Ectodermal cell (in vitro differentiated cells): ENCODE data around the gene ZNF331.
"Not testable (repeated sequence)": the region's sequence is repeated elsewhere in the genome, so short reads cannot be mapped to it uniquely, and the experiment has no call there.

Experiments used
- H3K27ac ChIP-seq: 2 replicates; pipeline ENCODE4 v1.7.0; 2013; ENCODE audit warnings: mild to moderate bottlenecking, low read depth, low read length; ENCODE audit not compliant: insufficient read depth, poor library complexity, severe bottlenecking
- H3K27me3 ChIP-seq: 2 replicates; pipeline ENCODE4 v1.7.0; 2013; ENCODE audit warnings: mild to moderate bottlenecking, low read length; ENCODE audit not compliant: insufficient read depth, control insufficient read depth, poor library complexity, severe bottlenecking
- H3K36me3 ChIP-seq: one replicate; pipeline ENCODE4 v1.7.0; 2013; ENCODE audit warnings: low read length; ENCODE audit not compliant: control insufficient read depth, insufficient read depth
- H3K4me1 ChIP-seq: one replicate; pipeline ENCODE4 v1.7.0; 2013; ENCODE audit warnings: low read length; ENCODE audit not compliant: control insufficient read depth, insufficient read depth
- H3K4me3 ChIP-seq: 2 replicates; pipeline ENCODE4 v1.7.0; 2013; ENCODE audit warnings: low read depth, low read length, control low read depth; ENCODE audit not compliant: insufficient read depth
- H3K9me3 ChIP-seq: 2 replicates; pipeline ENCODE4 v1.7.0; 2013; ENCODE audit warnings: mild to moderate bottlenecking, low read length, moderate library complexity; ENCODE audit not compliant: control insufficient read depth
- WGBS, 2 experiments: methylation state at CpG; one replicate each; pipeline ENCODE4 v1.1.7; 2013; ENCODE audit warnings: missing lambda C conversion rate in 2 of 2; 5-methylcytosine and 5-hydroxymethylcytosine counted together

ZNF331 gene

DNA sequence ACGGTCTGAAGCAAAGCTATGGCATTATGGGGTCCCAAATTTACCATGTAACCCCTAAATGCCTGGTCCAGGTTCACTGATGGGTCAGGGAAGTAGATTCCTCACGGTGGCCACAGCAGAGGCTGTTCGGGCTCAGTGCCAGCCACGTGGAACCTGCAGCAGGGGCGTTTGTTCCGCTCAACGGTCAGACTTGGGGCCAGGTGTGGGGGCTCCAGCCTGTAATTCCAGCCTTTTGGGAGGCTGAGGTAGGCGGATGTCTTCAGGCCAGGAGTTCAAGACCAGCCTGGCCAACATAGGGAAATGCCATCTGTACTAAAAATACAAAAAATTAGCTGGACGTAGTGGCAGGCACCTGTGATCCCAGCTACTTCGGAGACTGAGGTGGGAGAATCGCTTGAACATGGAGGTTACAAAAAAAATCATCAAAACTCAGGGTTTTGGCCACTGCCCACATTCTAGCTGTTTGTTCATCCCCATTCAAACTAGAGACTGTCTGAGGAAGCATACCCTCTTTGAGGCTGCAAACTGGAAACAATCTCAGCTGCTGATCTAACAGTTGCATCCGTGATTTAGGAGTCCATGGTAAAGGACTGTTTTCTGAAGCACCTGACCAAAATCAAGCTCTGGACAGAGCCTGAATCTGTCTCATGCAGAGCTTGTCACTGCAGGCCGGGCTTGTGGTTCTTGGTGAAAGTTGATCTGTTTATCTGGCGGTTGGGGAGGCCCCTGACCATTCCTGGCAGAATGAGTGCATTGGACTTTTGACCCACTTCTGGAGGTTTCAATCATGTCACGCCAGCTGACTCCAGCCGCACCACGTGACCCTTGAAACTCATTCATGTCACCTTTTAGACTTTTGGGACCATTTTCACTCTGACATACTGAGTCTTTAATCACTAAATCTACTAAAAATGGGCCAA lies 30.2 kb upstream of the ZNF331 start:
- Histone ChIP-seq H3K27ac (no peak overlapping the region), H3K9me3 (no peaks in the 10 kb centered on the region), H3K36me3 (no peaks in the 10 kb centered on the region), H3K4me1 (no peaks in the 10 kb centered on the region), H3K27me3 (no peaks in the 10 kb centered on the region), H3K4me3 (no peak overlapping the region)
- WGBS, 2 experiments, result 91 to 93% methylated on average over 17 of the region's 17 CpGs

DNA sequence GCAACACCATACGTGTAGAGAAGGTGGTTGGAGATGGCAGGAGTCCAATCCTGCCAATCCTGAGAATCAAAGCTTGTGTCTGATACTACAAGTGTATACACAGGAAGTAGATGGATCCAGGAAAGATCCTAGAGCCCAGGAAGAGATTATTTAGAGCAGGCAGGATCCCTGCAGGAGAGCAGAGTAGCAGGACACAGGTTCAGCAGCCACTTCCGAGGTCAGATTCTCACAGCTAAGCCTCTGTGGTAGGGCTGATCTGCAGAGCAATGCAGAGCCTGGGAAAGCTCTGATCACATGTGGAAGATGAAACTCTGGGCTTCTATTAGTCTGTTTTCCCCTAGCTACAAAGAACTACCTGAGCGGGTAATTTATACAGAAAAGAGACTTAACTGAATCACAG lies 28.5 kb upstream of the ZNF331 start:
- H3K27me3 ChIP-seq, result no peaks in the 10 kb centered on the region
- no peaks in the 10 kb centered on the region for H3K36me3 ChIP-seq
- H3K4me1 ChIP-seq, result no peaks in the 10 kb centered on the region
- H3K4me3 ChIP-seq, result no peak overlapping the region
- no peaks in the 10 kb centered on the region for H3K9me3 ChIP-seq
- 82 to 85% methylated on average over 3 of the region's 3 CpGs for WGBS, 2 experiments
- no peak overlapping the region for H3K27ac ChIP-seq

DNA sequence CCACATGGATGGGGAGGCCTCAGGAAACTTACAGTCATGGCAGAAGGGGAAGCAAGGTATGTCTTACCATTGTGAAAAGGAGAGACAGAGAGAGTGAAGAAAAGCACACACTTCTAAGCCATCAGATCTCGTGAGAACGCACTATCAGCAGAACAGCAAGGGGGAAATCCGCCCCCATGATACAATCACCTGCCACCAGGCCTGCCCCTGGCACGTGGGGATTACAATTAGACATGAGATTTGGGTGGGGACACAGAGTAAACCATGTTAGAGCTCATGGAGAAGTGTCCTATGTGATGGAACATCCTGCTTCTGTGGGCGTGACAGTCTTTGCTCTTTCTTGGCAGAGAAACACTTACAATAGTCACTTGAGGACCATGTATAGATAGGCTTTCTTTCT lies 28.1 kb upstream of the ZNF331 start:
- H3K9me3 ChIP-seq, result no peaks in the 10 kb centered on the region
- no peaks in the 10 kb centered on the region for H3K27me3 ChIP-seq
- no peak overlapping the region for H3K4me3 ChIP-seq
- H3K36me3 ChIP-seq, result no peaks in the 10 kb centered on the region
- no peak overlapping the region for H3K27ac ChIP-seq
- 85 to 88% methylated on average over 5 of the region's 5 CpGs for WGBS, 2 experiments
- H3K4me1 ChIP-seq, result no peaks in the 10 kb centered on the region

DNA sequence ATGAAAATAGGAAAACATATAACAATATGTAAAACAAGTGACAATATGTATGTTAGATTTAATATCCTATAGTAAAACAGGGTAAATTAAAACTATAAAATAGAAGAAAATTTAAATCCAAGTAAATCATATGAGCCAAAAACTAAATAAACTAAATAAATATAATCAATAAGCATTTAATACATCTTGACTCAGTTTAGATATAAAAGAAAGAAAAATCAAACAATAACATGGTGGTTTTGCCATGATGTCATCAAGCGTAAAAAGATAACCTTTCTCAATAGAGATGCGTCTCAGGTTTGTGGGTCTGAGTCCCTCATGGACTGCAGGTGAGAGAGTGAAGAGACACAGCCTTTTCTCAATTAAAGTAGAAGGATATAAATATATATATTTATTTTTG lies 26.6 kb upstream of the ZNF331 start:
- H3K9me3 ChIP-seq, result no peaks in the 10 kb centered on the region
- 94 to 100% methylated on average over 2 of the region's 2 CpGs for WGBS, 2 experiments
- no peak overlapping the region for H3K27ac ChIP-seq
- no peaks in the 10 kb centered on the region for H3K36me3 ChIP-seq
- no peaks in the 10 kb centered on the region for H3K4me1 ChIP-seq
- no peaks in the 10 kb centered on the region for H3K27me3 ChIP-seq
- H3K4me3 ChIP-seq, result no peak overlapping the region

DNA sequence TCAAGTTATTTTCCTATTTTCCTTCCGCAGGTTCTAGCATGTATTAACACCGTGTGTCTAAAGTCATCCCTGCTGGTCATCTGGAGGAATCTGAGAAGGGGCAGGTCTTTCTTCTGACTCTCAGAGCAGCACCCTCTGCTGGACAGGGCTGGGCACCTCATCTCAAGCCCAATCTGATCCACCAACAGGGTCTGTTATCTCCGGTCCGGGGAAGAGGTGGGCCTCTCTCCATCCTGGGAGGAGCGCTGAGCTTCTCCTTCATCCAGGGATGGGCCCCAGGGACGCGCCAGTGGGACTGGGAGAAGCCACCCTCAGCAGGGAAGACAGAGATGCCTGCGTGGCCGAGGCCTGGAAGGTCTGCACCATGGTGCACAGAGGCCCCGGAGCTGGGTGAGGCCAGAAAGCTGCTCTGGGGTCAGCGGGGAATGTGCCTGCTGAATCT lies 26.0 kb upstream of the ZNF331 start:
- Histone ChIP-seq H3K4me3 (no peak overlapping the region), H3K27me3 (no peaks in the 10 kb centered on the region), H3K36me3 (no peaks in the 10 kb centered on the region), H3K4me1 (no peaks in the 10 kb centered on the region), H3K27ac (no peak overlapping the region), H3K9me3 (no peaks in the 10 kb centered on the region)
- 50 to 51% methylated on average over 11 of the region's 11 CpGs for WGBS, 2 experiments

DNA sequence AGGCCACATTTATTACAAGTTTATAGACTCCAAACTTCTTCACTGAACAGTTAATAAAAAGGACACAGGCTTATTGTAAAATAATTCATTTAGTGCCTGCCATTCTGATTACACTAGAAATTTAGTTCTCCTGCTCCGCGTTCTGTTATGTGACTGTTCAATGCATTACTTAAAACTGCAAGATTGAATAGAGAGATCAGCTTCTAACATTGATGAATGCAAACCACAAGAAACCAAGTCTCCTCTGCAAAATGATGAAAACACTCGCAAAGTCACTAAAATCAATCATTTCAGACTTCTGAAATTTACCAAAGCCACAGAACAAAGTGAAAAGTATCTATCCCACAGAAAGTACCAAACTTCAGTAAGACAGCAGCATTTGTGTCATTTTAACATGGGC lies 22.9 kb upstream of the ZNF331 start:
- not testable (repeated sequence) for H3K36me3 ChIP-seq, H3K27me3 ChIP-seq, H3K9me3 ChIP-seq, H3K27ac ChIP-seq, H3K4me1 ChIP-seq, H3K4me3 ChIP-seq
- WGBS, 2 experiments, result 100% methylated on average over 3 of the region's 3 CpGs

DNA sequence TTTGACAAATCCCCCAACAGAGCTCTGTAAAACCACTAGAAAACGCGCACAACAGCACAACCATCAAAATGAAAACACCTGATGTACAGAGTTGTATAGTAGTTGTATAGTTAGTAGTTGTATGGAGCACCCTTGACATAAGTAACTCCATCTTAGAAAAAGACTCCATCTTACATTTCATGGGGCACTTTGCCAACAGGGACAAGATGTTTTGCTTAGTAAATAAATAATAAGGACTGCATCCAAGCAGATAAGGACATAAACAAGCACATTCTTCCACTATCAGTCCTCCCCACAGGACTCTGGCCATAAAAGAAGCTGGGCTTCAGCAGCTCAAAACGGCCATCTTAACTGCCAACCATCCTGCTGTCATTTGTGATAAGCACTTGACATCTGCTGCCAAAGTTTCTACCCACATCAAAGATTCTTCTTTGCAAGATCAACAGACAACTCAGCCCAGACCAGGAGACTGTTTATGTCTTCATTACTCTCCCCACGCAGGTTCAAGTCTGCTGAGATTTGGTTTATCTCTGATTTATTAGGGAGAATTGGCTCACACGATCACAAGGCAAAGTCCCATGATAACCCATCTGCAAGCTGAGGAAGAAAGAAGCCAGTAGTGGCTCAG lies 20.7 kb upstream of the ZNF331 start:
- peaks cover 4% of the 10 kb centered on the region for H3K27me3 ChIP-seq
- H3K9me3 ChIP-seq, result no peaks in the 10 kb centered on the region
- no peaks in the 10 kb centered on the region for H3K4me1 ChIP-seq
- H3K27ac ChIP-seq, result no peak overlapping the region
- no peaks in the 10 kb centered on the region for H3K36me3 ChIP-seq
- H3K4me3 ChIP-seq, result no peak overlapping the region
- 66 to 76% methylated on average over 3 of the region's 5 CpGs for WGBS, 2 experiments

DNA sequence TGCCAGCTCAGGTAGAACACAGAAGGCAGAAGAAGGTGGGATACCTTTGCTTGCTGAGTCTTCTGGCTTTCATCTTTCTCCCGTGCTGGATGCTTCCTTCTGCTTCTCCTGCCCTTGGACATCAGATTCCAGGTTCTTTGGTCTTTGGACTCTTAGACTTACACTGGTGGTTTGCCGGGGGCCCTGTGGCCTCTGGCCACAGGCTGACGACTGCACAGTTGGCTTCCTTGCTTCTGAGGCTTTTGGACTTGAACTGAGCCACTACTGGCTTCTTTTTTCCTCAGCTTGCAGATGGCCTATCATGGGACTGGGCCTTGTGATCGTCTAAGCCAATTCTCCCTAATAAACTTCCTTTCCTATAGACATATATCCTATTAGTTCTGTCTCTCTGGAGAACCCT lies 19.8 kb upstream of the ZNF331 start:
- WGBS, 2 experiments, result 84 to 87% methylated on average over 4 of the region's 4 CpGs
- no peak overlapping the region for H3K27ac ChIP-seq
- H3K4me1 ChIP-seq, result no peaks in the 10 kb centered on the region
- H3K4me3 ChIP-seq, result no peak overlapping the region
- H3K36me3 ChIP-seq, result no peaks in the 10 kb centered on the region
- no peaks in the 10 kb centered on the region for H3K9me3 ChIP-seq
- H3K27me3 ChIP-seq, result peaks cover 4% of the 10 kb centered on the region

DNA sequence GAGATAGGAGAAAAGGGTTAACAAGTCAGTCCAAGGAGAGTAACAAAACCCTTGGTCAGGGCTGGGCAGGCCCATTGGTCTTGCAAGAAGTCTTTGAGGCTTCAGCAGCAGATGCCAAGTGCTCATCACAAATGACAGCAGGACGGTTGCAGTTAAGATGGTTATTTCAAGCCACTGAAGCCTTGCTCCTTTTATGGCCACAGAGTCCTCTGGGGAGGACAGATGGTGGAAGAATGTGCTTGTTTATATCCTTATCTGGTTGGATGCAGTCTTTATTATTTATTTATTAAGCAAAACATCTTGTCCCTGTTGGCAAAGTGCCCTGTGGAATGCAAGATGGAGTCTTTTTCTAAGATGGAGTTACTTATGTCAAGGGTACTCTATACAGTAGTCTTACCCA lies 19.2 kb upstream of the ZNF331 start:
- Histone ChIP-seq H3K36me3 (no peaks in the 10 kb centered on the region), H3K27ac (no peak overlapping the region), H3K27me3 (peaks cover 4% of the 10 kb centered on the region), H3K4me1 (no peaks in the 10 kb centered on the region), H3K9me3 (no peaks in the 10 kb centered on the region), H3K4me3 (no peak overlapping the region)
- 44 to 47% methylated on average over 1 of the region's 1 CpG for WGBS, 2 experiments

DNA sequence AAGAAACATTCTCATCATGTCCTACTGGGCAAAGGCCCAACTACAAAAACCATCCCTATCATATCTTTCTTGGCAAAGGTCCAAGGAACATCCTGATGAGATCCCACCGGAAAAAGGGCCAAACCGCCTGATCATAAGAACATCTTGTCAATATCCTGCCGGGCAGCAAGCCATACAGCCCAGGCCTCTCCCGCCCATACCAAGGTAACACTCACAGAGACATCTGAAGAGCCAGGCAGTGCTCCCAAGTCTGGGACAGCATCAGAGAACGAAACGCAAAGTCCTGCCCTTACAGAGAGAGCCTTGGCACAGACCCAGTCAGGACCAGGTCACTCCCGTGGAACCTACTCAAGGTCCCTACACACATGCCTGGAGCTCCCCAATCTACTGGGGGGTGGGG lies 18.5 kb upstream of the ZNF331 start:
- Histone ChIP-seq H3K27ac (no peak overlapping the region), H3K4me1 (no peaks in the 10 kb centered on the region), H3K36me3 (no peaks in the 10 kb centered on the region), H3K4me3 (no peak overlapping the region), H3K9me3 (no peaks in the 10 kb centered on the region), H3K27me3 (peaks cover 4% of the 10 kb centered on the region)
- 96% methylated on average over 7 of the region's 7 CpGs for WGBS, 2 experiments
